ENCODE data around the gene ADGRG2. TPM values are rescaled to one million over a fixed set of nuclear protein-coding genes. Genes with fewer than 3 reads are reported as not detected.

ADGRG2 gene
- total and polyA plus RNA-seq, 9 of the 15 experiments (the other 6 are each of a cell fraction or from before 2014, with no cell fraction given), result 0.03 TPM; not detected in 8

DNA sequence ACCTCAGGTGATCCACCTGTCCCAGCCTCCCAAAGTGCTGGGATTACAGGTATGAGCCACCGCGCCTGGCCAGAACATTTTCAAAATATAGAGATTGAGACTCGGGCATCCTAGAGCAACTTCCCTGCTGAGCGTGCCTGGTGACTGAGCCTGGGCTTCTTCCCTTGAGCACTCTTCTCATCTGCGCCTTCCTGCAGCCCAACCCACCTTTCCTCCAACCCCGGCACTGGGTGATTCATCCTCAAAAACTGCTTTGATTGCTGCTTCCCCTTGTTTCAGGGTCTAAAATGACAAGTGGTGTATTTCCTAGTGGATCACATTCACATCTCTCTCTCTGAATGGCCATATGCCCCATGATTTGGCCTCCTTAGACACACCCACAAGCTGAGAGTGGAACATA, 176.1 kb downstream of the ADGRG2 start (continued):
- TF ChIP-seq, protein P1, sequence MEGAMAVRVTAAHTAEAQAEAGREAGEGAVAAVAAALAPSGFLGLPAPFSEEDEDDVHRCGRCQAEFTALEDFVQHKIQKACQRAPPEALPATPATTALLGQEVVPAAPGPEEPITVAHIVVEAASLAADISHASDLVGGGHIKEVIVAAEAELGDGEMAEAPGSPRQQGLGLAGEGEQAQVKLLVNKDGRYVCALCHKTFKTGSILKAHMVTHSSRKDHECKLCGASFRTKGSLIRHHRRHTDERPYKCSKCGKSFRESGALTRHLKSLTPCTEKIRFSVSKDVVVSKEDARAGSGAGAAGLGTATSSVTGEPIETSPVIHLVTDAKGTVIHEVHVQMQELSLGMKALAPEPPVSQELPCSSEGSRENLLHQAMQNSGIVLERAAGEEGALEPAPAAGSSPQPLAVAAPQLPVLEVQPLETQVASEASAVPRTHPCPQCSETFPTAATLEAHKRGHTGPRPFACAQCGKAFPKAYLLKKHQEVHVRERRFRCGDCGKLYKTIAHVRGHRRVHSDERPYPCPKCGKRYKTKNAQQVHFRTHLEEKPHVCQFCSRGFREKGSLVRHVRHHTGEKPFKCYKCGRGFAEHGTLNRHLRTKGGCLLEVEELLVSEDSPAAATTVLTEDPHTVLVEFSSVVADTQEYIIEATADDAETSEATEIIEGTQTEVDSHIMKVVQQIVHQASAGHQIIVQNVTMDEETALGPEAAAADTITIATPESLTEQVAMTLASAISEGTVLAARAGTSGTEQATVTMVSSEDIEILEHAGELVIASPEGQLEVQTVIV (CRISPR knock-in tag; IDR thresholded peaks at IDR 0.05; ENCODE audit: borderline replicate concordance), result no peak
- no peak for TF ChIP-seq NCOA2 (IDR thresholded peaks at IDR 0.05; ENCODE audit: partially characterized antibody in 2 of 2)
- no peak for TF ChIP-seq ZNF785 (CRISPR knock-in tag; IDR thresholded peaks at IDR 0.05)
- no peak for TF ChIP-seq ZNF408 (CRISPR knock-in tag; IDR thresholded peaks at IDR 0.05; ENCODE audit: low read depth)
- TF ChIP-seq XRCC4 (IDR thresholded peaks at IDR 0.05; ENCODE audit: extremely low read depth, insufficient read depth, insufficient read length), result no peak
- no peak for TF ChIP-seq CREM (IDR thresholded peaks at IDR 0.05; ENCODE audit: low read depth)
- no peak for TF ChIP-seq TCF7 (IDR thresholded peaks at IDR 0.05; ENCODE audit: borderline replicate concordance)
- no peak for TF ChIP-seq CBX2 (IDR thresholded peaks at IDR 0.05; ENCODE audit: insufficient read depth, low read length, poor library complexity, severe bottlenecking)
- TF ChIP-seq ZBED1 (IDR thresholded peaks at IDR 0.05), result no peak

DNA sequence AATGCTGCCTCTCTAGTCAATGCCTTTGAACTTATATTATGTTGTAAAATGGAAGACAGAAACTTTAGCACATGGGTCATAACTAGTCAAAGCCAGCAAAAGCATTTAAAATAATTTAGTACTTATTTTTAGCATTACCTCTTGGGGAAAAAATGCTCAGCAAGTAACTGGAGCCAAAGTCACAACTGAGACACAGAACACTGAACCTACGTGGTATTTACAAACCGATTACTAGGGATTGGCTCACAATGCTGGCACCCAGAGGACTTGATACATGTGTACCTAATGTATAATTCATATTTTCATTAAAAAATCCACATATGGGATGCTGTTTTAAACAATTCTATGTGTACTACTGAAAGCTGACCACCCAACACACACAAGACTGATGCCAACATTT, 176.8 kb downstream of the ADGRG2 start:
- Histone ChIP-seq H3K9ac (ENCODE audit: insufficient read depth in 1 of 2, low read depth in 2 of 2, low read length in 2 of 2) (no peak overlapping the region), H3K9me1 (ENCODE audit: control insufficient read depth, insufficient read depth, low read length) (no peaks in the 10 kb centered on the region), H2AFZ (ENCODE audit: low read depth, low read length) (no peak overlapping the region), H3K27ac (ENCODE audit: extremely low read depth, low read depth, low read length) (no peak overlapping the region), H3K4me3 (no peak overlapping the region), H4K20me1 (replicated peaks; ENCODE audit: control insufficient read depth, insufficient read depth, low read length) (no peaks in the 10 kb centered on the region), H3K79me2 (ENCODE audit: control insufficient read depth, insufficient read depth, low read length) (no peaks in the 10 kb centered on the region), H3K36me3 (ENCODE audit: control insufficient read depth, insufficient read depth, low read length) (peaks cover 37% of the 10 kb centered on the region; the same call in 2 of the 3 replicates), H3K27me3 (ENCODE audit: control insufficient read depth in 2 of 2, insufficient read depth in 2 of 2, low read length in 2 of 2) (no peaks in the 10 kb centered on the region), H3K9me3 (replicated peaks; ENCODE audit: control insufficient read depth, insufficient read depth, low read depth, low read length) (no peaks in the 10 kb centered on the region), H3K4me2 (ENCODE audit: insufficient read depth, low read length) (no peak overlapping the region), H3K4me1 (replicated peaks in 1 of 2; ENCODE audit: control insufficient read depth in 2 of 2, insufficient read depth in 2 of 2, low read length in 2 of 2) (no peaks in the 10 kb centered on the region)
- CTCF ChIA-PET (ENCODE audit: low intra/inter-chr PET ratio), result no interaction called here
- DNase-seq (ENCODE audit: extremely low read depth in 1 of 4, low spot score in 3 of 4), result no peak
- no peak for ATAC-seq
- 100% methylated on average over 1 of the region's 2 CpGs for WGBS (ENCODE audit: insufficient coverage, low coverage, missing lambda C conversion rate)
- in situ Hi-C loops (cut with MboI), result no loop called here
- no TSS peak for BruUV-seq (replicated peaks)
- intact Hi-C loops (cut with micrococcal nuclease), result no loop called here
- POLR2A ChIA-PET, result no interaction called here
- no peak for FAIRE-seq
- TF ChIP-seq, protein P2, sequence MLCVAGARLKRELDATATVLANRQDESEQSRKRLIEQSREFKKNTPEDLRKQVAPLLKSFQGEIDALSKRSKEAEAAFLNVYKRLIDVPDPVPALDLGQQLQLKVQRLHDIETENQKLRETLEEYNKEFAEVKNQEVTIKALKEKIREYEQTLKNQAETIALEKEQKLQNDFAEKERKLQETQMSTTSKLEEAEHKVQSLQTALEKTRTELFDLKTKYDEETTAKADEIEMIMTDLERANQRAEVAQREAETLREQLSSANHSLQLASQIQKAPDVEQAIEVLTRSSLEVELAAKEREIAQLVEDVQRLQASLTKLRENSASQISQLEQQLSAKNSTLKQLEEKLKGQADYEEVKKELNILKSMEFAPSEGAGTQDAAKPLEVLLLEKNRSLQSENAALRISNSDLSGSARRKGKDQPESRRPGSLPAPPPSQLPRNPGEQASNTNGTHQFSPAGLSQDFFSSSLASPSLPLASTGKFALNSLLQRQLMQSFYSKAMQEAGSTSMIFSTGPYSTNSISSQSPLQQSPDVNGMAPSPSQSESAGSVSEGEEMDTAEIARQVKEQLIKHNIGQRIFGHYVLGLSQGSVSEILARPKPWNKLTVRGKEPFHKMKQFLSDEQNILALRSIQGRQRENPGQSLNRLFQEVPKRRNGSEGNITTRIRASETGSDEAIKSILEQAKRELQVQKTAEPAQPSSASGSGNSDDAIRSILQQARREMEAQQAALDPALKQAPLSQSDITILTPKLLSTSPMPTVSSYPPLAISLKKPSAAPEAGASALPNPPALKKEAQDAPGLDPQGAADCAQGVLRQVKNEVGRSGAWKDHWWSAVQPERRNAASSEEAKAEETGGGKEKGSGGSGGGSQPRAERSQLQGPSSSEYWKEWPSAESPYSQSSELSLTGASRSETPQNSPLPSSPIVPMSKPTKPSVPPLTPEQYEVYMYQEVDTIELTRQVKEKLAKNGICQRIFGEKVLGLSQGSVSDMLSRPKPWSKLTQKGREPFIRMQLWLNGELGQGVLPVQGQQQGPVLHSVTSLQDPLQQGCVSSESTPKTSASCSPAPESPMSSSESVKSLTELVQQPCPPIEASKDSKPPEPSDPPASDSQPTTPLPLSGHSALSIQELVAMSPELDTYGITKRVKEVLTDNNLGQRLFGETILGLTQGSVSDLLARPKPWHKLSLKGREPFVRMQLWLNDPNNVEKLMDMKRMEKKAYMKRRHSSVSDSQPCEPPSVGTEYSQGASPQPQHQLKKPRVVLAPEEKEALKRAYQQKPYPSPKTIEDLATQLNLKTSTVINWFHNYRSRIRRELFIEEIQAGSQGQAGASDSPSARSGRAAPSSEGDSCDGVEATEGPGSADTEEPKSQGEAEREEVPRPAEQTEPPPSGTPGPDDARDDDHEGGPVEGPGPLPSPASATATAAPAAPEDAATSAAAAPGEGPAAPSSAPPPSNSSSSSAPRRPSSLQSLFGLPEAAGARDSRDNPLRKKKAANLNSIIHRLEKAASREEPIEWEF (CRISPR knock-in tag; IDR thresholded peaks at IDR 0.05), result no peak
- TF ChIP-seq CEBPG (CRISPR knock-in tag; IDR thresholded peaks at IDR 0.05) (no peak), CEBPG (tag; conservative IDR thresholded peaks at IDR 0.05 in 1 of 2, IDR thresholded peaks at IDR 0.05 in 1 of 2) (no peak), SOX6 (IDR thresholded peaks at IDR 0.05) (no peak), ZNF174 (CRISPR knock-in tag; IDR thresholded peaks at IDR 0.05) (no peak), BRCA1 (IDR thresholded peaks at IDR 0.05) (no peak), BRCA1 (CRISPR knock-in tag; IDR thresholded peaks at IDR 0.05) (no peak)

Data from K562 (cell line).